GM21717 (cell line): ENCODE measurements around the gene DUS1L.

Experiments
- ATAC-seq: cut with Tn5 transposase; IDR thresholded peaks from one replicate; pipeline ENCODE4 v1.9.1; 2021; ENCODE audit warnings: mild to moderate bottlenecking, moderate library complexity; ENCODE audit not compliant: unreplicated experiment

Gene DUS1L

DNA sequence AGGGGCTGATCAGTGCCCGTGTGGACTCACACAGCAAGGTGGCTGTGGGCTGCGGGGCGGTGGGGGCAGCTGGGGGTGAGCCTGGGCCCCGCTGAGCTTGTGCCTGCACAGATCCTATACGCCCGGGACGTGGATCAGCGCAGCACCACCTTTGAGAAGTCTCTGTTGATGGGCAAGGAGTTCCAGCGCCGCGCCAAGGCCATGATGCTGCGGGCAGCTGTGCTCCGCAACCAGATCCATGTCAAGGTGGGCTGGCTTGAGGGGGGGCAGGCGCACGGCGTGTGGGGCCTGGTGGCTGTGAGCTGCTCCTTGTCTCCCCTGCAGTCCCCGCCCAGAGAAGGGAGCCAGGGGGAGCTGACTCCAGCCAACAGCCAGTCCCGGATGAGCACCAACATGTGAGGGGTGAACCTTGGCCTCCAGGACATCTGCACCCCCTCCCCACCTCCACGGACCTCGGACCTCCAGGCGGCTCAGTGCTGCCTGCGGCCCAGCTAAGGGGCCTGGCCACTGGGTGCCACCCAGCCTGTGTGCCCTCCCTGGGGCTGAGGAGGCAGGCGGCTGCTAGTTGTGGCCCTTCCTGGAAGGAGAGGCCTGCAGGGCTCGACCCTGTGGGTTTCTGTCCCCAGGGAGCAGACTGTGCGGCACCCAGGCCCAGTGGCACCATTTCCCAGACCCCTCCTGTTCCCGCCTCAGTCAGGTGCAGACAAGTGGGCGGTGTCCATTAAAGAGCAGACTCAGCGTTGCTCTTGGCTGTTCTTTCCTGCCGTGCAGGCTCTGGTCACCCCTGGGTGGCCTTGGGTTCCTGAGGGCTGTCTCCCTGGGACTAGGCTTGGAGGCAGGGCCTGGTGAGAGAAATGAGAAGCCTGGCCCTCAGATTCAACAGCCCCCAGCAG, 8.6 kb downstream of the DUS1L start:
- no peak for ATAC-seq

DNA sequence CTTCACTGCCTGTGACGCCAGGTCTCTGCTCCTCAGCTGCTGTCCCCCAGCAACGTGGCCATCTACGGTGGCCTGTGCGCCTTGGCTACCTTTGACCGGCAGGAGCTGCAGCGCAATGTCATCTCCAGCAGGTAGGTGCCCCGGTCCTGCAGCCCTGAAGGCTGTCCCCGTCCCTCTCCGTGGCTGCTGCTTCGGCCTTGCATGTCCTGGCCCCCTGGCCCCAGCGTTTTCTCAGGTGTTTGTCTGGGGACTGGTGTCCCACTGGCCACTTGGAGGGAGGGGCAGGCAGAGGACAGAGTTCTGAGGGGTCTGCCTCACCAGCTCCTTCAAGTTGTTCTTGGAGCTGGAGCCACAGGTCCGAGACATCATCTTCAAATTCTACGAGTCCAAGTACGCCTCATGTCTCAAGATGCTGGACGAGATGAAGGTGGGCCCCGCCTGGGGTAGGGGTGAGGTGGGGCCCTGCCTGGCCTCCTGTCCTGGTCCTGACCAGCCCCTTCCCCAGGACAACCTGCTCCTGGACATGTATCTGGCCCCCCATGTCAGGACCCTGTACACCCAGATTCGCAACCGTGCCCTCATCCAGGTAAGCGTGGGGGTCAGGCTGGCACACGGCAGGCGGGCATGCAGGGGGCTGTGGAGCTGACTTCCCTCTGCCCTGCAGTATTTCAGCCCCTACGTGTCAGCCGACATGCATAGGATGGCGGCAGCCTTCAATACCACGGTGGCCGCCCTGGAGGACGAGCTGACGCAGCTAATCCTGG, 9.5 kb downstream of the DUS1L start:
- ATAC-seq: no peak

DNA sequence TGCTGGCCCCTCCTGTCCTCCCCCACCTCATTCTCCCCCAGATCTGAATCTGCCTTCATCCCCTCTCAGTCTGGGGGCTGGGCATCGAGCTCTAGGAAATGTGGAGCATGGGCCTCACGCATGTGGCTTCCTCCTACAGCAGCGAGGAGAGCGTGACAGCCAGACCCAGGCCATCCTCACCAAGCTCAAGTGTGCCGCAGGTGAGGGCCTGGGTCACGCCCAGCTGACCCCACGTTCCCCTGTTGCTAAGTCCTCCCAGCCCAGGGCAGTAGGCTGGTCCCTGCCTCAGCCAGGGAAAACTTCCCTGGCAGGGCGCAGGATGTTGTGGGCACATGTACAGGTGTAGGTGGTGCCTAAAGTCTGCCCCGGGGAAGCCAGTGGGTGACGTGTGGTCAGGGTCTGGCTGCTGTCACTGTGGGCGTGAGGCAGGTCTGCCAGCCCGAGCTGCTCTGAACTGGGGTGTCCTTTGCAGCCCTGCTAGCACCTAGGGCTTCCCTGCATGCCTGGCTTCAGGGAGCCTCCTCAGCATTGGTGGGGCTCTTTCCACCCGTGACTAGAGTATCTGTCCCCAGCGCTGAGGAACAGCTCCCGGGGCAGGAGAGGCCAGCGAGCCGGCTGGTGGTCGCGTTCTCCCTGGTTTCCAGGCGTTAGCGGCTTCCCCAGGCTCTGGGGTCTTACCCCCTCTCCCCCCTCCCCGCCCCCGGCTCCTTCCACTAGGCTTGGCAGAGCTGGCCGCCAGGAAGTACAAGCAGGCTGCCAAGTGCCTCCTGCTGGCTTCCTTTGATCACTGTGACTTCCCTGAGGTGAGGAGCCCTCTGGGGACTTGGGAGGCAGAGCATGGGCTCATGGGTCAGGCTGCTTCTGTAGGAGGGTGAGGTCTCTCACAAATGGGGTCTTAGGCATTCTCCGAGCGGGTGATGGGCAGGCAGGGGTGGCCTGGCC, 10.3 kb downstream of the DUS1L start:
- ATAC-seq: no peak

DNA sequence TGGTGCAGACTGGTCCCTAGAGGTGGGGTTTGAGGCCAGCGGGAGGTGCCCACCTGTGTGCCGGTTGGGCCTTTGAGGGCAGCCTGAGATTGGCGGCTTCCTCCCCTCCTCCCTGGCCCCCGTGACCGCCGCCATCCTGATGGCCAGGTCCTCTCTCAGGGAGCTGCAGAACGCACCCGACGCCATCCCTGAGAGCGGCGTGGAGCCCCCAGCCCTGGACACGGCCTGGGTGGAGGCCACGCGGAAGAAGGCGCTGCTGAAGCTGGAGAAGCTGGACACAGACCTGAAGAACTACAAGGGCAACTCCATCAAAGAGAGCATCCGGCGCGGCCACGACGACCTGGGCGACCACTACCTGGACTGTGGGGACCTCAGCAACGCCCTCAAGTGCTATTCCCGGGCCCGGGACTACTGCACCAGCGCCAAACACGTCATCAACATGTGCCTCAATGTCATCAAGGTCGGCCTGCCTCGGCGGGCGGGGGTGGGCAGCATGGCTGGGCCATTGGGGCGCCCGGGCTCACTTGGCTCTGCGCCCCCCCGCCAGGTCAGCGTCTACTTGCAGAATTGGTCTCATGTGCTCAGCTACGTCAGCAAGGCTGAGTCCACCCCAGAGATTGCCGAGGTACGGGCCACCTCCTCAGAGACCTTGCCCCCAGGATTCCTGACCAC, 11.1 kb downstream of the DUS1L start:
- no peak for ATAC-seq

- no peak for ATAC-seq
Measured at GRCh38 chr17:82053556-82054263, 11.9 kb downstream of the DUS1L start.

DNA sequence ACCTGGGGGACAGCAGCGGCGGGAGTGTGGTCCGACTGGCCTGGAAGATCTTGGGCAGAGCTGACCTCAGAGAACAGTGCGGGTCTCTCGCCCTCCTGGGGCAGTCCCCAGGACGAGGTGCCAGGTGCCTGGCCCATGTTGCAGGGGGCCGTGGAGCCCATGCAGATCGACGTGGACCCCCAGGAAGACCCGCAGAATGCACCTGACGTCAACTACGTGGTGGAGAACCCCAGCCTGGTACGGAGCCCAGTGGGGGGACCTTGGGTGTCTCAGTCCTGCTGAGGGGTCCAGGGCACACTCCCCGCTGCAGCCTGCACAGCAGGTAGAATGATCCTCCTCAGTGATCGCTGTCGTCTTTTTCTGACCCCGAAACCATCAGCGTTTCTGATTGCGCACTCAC, 12.5 kb downstream of the DUS1L start:
- ATAC-seq: no peak

- no peak for ATAC-seq
Measured at GRCh38 chr17:82052638-82053059, 13.0 kb downstream of the DUS1L start.

- no peak for ATAC-seq
Measured at GRCh38 chr17:82051776-82052637, 13.6 kb downstream of the DUS1L start, which contains the start of the genes GPS1 and RFNG. Gene GPS1 (plus strand): TSS chr17:82051898. CDS start chr17:82051932, 34 bp downstream. Gene RFNG (minus strand): TSS chr17:82051811. CDS start chr17:82051766, 45 bp downstream.

DNA sequence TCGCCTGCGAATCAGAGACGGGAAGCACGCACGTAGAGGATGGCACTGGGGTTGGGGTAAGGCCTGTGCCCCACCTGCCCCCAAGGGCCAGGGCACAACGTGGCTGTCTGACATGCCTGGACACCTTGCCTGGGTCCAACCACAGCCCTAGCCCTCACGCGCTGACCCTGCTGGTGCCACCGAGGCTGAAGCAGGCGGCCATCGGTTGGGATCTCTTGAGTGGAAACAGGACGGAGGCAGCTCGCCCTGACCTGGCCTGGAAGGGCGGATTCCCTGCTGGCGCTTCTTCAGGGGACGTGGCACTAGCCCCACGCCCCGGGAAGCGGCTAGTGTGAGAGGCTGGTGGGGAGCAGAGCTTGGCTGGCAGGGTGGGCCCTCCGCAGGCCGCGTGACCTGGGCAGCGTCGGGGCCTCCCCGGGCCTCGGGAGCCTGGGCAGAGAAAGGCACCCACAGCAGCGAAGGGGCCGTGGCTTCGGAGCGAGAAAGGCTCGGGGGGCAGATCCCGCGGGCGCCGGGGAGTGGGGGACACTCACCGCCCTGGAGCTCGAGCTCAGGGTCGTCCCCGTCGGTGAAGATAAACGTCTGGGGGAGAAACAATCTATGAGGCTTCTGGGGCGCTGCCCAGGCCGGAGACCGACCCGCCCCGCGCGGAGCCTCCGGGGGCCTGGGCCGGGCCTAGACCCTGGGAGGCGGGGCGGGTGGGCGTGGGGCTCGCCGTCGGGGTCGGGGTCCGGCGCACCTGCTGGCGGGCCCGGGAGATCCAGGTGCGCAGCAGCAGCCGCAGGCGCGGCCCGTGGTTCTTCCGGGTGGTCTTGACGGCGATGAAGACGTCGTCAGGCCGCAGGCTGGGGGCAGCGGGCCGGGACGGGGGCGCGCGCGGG, 14.6 kb downstream of the DUS1L start:
- ATAC-seq: no peak

DNA sequence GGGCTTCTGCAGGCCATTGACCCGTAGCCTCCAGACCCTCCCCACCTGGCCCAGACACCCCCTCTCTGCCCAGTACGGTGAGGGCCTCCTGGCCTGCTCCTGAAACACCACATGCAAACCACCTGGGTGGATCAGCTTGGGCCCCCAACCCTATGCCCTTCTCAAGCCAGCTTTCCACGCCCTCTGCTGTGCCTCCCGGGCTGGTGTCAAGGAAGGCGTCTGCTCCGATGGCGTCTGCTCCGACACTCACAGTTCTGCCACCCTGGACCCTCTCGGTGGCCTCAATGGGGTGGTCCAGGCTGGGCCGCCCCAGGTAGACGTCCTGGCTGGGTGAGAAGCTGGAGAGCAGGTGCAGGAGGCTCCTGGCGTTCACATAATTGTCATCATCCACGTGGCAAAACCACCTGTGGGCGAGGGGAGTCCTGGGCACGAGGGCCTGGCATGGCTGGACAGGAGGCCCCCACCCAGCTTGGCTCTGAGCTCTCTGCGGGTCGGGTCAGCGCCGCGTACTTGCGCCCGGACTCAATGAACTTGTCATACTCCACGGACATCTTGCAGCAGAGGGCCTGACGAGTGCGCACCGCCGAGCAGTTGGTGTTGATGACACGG, 15.3 kb downstream of the DUS1L start:
- ATAC-seq: no peak

- no peak for ATAC-seq
Measured at GRCh38 chr17:82049521-82049971, 16.1 kb downstream of the DUS1L start.

GRCh38 chr17:82049106-82049505, 16.5 kb downstream of the DUS1L start:
- ATAC-seq: no peak

GRCh38 chr17:82048571-82048971, 17.0 kb downstream of the DUS1L start:
- ATAC-seq: no peak

GRCh38 chr17:82047914-82048570, 17.6 kb downstream of the DUS1L start:
- ATAC-seq: no peak

DNA sequence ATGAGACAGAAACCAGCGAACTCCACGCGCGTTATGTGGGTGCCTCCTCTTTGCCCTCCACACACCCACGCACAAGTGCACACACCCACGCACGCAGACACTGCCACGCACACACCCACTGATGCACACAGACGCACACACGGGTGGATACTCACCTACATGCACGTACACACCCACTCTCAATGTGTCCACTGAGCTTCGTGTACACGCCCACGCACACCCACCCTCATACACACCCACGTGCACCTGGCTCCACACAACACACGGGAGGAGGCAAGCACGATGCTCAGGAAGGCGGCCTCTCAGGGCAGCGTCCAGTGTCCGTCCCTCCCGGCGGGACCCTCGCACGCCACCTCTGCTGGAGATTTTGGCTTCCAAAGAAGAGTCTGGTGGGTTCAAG, 18.2 kb downstream of the DUS1L start:
- ATAC-seq: no peak

DNA sequence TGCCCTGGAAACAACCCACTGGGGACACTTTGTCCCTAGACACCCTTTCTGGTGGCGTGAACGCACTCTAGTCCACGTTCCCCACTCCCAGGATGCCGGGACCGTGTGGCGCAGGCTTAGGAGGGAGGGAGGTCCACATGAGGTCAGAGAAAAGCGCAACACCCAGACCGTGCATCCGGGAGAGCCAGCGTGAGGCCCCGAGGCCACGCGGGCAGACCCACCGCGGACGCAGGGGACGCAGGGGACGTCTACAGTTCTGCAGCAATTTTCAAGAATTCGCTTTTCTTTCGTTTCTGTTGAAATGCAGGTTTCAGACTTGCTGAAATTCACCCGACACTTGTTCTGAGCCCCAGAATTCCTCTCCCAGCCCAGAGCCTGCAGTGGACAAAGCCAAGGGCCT, 18.7 kb downstream of the DUS1L start:
- ATAC-seq: no peak
